A549 (cell line): ENCODE results near the gene KRTAP3-3. TPM values are rescaled to one million over a fixed set of nuclear protein-coding genes. Genes with fewer than 3 reads are reported as not detected.

ENCODE experiments used
- ATAC-seq, 2 experiments: fragments of 200-7000 bp in 1 of 2; fragments of >200 bp in 1 of 2; cut with Nextera tagmentation in 1 of 2; cut with Tn5 transposase in 1 of 2; 3 replicates each; pipeline versions ENCODE4 v1.8.0 to v1.9.1; 2018 to 2020; ENCODE audit warnings: mild to moderate bottlenecking in 1 of 2, moderate library complexity in 1 of 2
- CTCF ChIA-PET: fragments of 300-600 bp; sonication (Branson Sonifier 250); formaldehyde crosslinking; extraction: SDS; loops from one replicate; lab custom pipeline; 2021; ENCODE audit warnings: antibody characterized with exemption, inconsistent platforms; lab: Yijun Ruan, JAX
- POLR2A ChIA-PET: fragments of 350-600 bp; formaldehyde crosslinking; extraction: SDS; loops from one replicate; lab custom pipeline; 2021; ENCODE audit warnings: antibody characterized with exemption, inconsistent platforms; lab: Yijun Ruan, JAX
- DNase-seq, 2 experiments: peaks; one replicate each; pipeline versions ENCODE4 v3.0.0 to v3.0.0-alpha.2; 2011 to 2016; ENCODE audit warnings: low read depth in 1 of 2, low spot score in 1 of 2
- FAIRE-seq: peaks from 2 replicates; lab custom pipeline; 2011; peaks lifted over from hg19 to GRCh38; lab: Jason Lieb, UNC
- H3K27ac ChIP-seq, 2 experiments: fragments of >200 bp; sonication (Bioruptor Twin); formaldehyde crosslinking; 3 replicates each; pipeline ENCODE4 v1.5.1; 2016 to 2017
- H3K4me1 ChIP-seq: fragments of >200 bp; sonication (Bioruptor Twin); formaldehyde crosslinking; 3 replicates; pipeline ENCODE4 v1.6.1; 2016
- H3K4me2 ChIP-seq: fragments of >200 bp; sonication (Bioruptor Twin); formaldehyde crosslinking; 3 replicates; pipeline ENCODE4 v1.6.1; 2016
- H3K4me3 ChIP-seq: fragments of >200 bp; sonication (Bioruptor Twin); formaldehyde crosslinking; 3 replicates; pipeline ENCODE4 v1.5.1; 2016
- H3K9me3 ChIP-seq: fragments of >200 bp; sonication (Bioruptor Twin); formaldehyde crosslinking; 3 replicates; pipeline ENCODE4 v1.6.1; 2016
- ATOH8 ChIP-seq: fragments of 250-450 bp; sonication (Bioruptor Pico); IDR thresholded peaks from 2 replicates; pipeline ENCODE4 v1.5.0; 2020; ENCODE audit warnings: low read depth, mild to moderate bottlenecking, moderate library complexity
- CTCF ChIP-seq: fragments of >200 bp; sonication (Bioruptor Twin); formaldehyde crosslinking; IDR thresholded peaks from 3 replicates; pipeline ENCODE4 v1.5.1; 2016
- EHMT2 ChIP-seq: fragments of 200-600 bp; sonication (generic); IDR thresholded peaks from 2 replicates; pipeline ENCODE4 v1.6.1; 2016; ENCODE audit warnings: antibody characterized with exemption, low read depth, mild to moderate bottlenecking, moderate library complexity
- EP300 ChIP-seq, 2 experiments: fragments of >200 bp; sonication (Bioruptor Twin); formaldehyde crosslinking; IDR thresholded peaks; 2 replicates in 1 of 2; 3 replicates in 1 of 2; pipeline ENCODE4 v1.6.1; 2016 to 2017
- FOSB ChIP-seq: fragments of 250-450 bp; sonication (Bioruptor Pico); IDR thresholded peaks from 2 replicates; pipeline ENCODE4 v1.5.0; 2020; ENCODE audit warnings: mild to moderate bottlenecking, moderate library complexity
- HDAC2 ChIP-seq: fragments of 200-600 bp; sonication (generic); IDR thresholded peaks from 2 replicates; pipeline ENCODE4 v1.6.1; 2016
- JUNB ChIP-seq: fragments of >200 bp; sonication (Bioruptor Twin); formaldehyde crosslinking; IDR thresholded peaks from 2 replicates; pipeline ENCODE4 v1.6.1; 2016
- MAFK ChIP-seq: fragments of 450-650 bp; IDR thresholded peaks from 2 replicates; pipeline ENCODE4 v1.6.1; 2014; ENCODE audit not compliant: partially characterized antibody
- MAX ChIP-seq: IDR thresholded peaks from 2 replicates; pipeline ENCODE4 v1.6.1; 2012
- MAZ ChIP-seq: fragments of 150-350 bp; IDR thresholded peaks from 2 replicates; pipeline ENCODE4 v1.6.1; 2014; ENCODE audit warnings: antibody characterized with exemption, low read depth, low read length, borderline replicate concordance
- NFE2L2 ChIP-seq: fragments of 150-350 bp; conservative IDR thresholded peaks from 2 replicates; pipeline ENCODE4 v1.6.1; 2014; ENCODE audit warnings: low read length
- PBX3 ChIP-seq: IDR thresholded peaks from 2 replicates; pipeline ENCODE4 v1.6.1; 2012
- RAD21 ChIP-seq, 2 experiments: fragments of >200 bp in 1 of 2; sonication (Bioruptor Twin) in 1 of 2; formaldehyde crosslinking in 1 of 2; IDR thresholded peaks in 1 of 2; conservative IDR thresholded peaks in 1 of 2; 2 replicates in 1 of 2; 3 replicates in 1 of 2; pipeline ENCODE4 v1.6.1; 2012 to 2018; ENCODE audit warnings: inconsistent platforms in 1 of 2
- RARB ChIP-seq: fragments of 250-450 bp; sonication (Bioruptor Pico); IDR thresholded peaks from 2 replicates; pipeline ENCODE4 v1.8.0; 2021; ENCODE audit warnings: mild to moderate bottlenecking, moderate library complexity
- RNF2 ChIP-seq: fragments of 200-600 bp; sonication (generic); IDR thresholded peaks from 2 replicates; pipeline ENCODE4 v1.6.1; 2016; ENCODE audit warnings: low read depth, mild to moderate bottlenecking, antibody characterized with exemption, moderate library complexity, borderline replicate concordance
- TFCP2L1 ChIP-seq: fragments of 250-450 bp; sonication (Bioruptor Pico); IDR thresholded peaks from 2 replicates; pipeline ENCODE4 v1.5.0; 2021; ENCODE audit warnings: mild to moderate bottlenecking
- ZC3H11A ChIP-seq: fragments of 450-650 bp; IDR thresholded peaks from 2 replicates; pipeline ENCODE4 v1.6.1; 2014; ENCODE audit warnings: antibody characterized with exemption, mild to moderate bottlenecking
- WGBS: methylation state at CpG from one replicate; pipeline ENCODE4 v1.1.6; 2017; ENCODE audit errors: missing lambda C conversion rate; 5-methylcytosine and 5-hydroxymethylcytosine counted together
- polyA plus RNA-seq, 4 experiments: library from polyadenylated mRNA; depleted of rRNA in 3 of 4; stranded (reverse); fragments of >200 nt; fragmentation: RNase III in 1 of 4; extraction: RNeasy Plus Mini Kit Qiagen cat#74134 plus additional on column Dnase treatment in 1 of 4; gene quantifications; 2 replicates in 3 of 4; 3 replicates in 1 of 4; pipeline ENCODE4 v1.2.3, GENCODE V29; 2011 to 2017

The KRTAP3-3 gene
- polyA plus RNA-seq, 2 of the 4 experiments (the other 2 are of a cell fraction), result not detected

GRCh38 chr17:40993084-40993483 lies 880 bp downstream of the KRTAP3-3 start:
- TF ChIP-seq MAFK (peak; percentile 76), RARB (CRISPR knock-in tag) (no peak)
- ChIA-PET POLR2A (no interaction called here), CTCF (interaction anchor here (1.0 kb wide), 1 partner anchor 25 kb away, joined by 3 read pairs; no protein-coding TSS in a partner anchor)
- H3K4me2 ChIP-seq, result no peak overlapping the region
- DNase-seq, result no peak
- FAIRE-seq, result no peak
- ATAC-seq, result no peak
- 88% methylated on average over 2 of the region's 2 CpGs for WGBS
- no peaks in the 10 kb centered on the region for H3K4me1 ChIP-seq
- H3K4me3 ChIP-seq, result no peak overlapping the region
- 0 out of 3 replicates have a peak, but pooled peaks cover 5% of the 10 kb centered on the region for H3K9me3 ChIP-seq
- H3K27ac ChIP-seq, result no peak overlapping the region

- FAIRE-seq (peak; percentile 86), ATAC-seq (no peak), DNase-seq (no peak)
- POLR2A ChIA-PET, result no interaction called here
- Histone ChIP-seq H3K4me2 (no peak overlapping the region), H3K9me3 (0 out of 3 replicates have a peak, but pooled peaks cover 5% of the 10 kb centered on the region), H3K4me1 (no peaks in the 10 kb centered on the region), H3K27ac (no peak overlapping the region), H3K4me3 (no peak overlapping the region)
- WGBS, result 77% methylated on average over 3 of the region's 3 CpGs
- TF ChIP-seq EP300 (IDR thresholded peaks at IDR 0.05) (no peak), RNF2 (no peak), ZC3H11A (no peak), ATOH8 (CRISPR knock-in tag) (no peak), JUNB (no peak), FOSB (CRISPR knock-in tag) (no peak), CTCF (no peak), PBX3 (no peak), TFCP2L1 (CRISPR knock-in tag) (no peak), MAZ (no peak), EHMT2 (no peak)
- CTCF ChIA-PET, result no interaction called here
Observed at GRCh38 chr17:40992666-40993065, 1.3 kb downstream of the KRTAP3-3 start.

- no peak overlapping the region for H3K4me2 ChIP-seq
- 0 out of 3 replicates have a peak, but pooled peaks cover 5% of the 10 kb centered on the region for H3K9me3 ChIP-seq
- POLR2A ChIA-PET, result no interaction called here
- WGBS, result 67% methylated on average over 8 of the region's 8 CpGs
- CTCF ChIA-PET, result interaction anchor here (0.7 to 1.5 kb wide), 4 partner anchors 31 to 675 kb away, joined by 3 to 4 read pairs (median 4); no protein-coding TSS in a partner anchor
- no peak overlapping the region for H3K4me3 ChIP-seq
- no peaks in the 10 kb centered on the region for H3K4me1 ChIP-seq
- FAIRE-seq (no peak), DNase-seq (no peak), ATAC-seq (no peak)
- H3K27ac ChIP-seq, result no peak overlapping the region
- no peak for TF ChIP-seq HDAC2
- no peak for TF ChIP-seq NFE2L2
- no peak for TF ChIP-seq MAX
- no peak for TF ChIP-seq CTCF
- TF ChIP-seq RAD21 (conservative IDR thresholded peaks at IDR 0.05 in 1 of 2, IDR thresholded peaks at IDR 0.05 in 1 of 2), result no peak
Observed at GRCh38 chr17:40986920-40987319, 7.0 kb downstream of the KRTAP3-3 start.
